ENCODE measurements around the gene ATP11C.
"Not testable (repeated sequence)": the region's sequence is repeated elsewhere in the genome, so short reads cannot be mapped to it uniquely, and the experiment has no call there.

The ATP11C gene

GRCh38 chrX:139850968-139851367 lies 81.9 kb downstream of the ATP11C start:
- no peak for DNase-seq

- DNase-seq = no peak
These were observed 88.0 kb downstream of the ATP11C start for GRCh38 chrX:139844884-139845283.

GRCh38 chrX:139844163-139844562 lies 88.7 kb downstream of the ATP11C start:
- peak; percentile 24 for DNase-seq

- no peak for DNase-seq
These were observed 90.3 kb downstream of the ATP11C start for GRCh38 chrX:139842326-139843185.

- DNase-seq = not testable (repeated sequence)
These were observed 96.5 kb downstream of the ATP11C start for GRCh38 chrX:139836335-139836734.

GRCh38 chrX:139834879-139835278 lies 98.0 kb downstream of the ATP11C start:
- no peak for DNase-seq

GRCh38 chrX:139832718-139833309 lies 100.0 kb downstream of the ATP11C start:
- no peak for DNase-seq

GRCh38 chrX:139831675-139832456 lies 101.0 kb downstream of the ATP11C start:
- no peak for DNase-seq

- no peak for DNase-seq
These were observed 101.8 kb downstream of the ATP11C start for GRCh38 chrX:139831017-139831416.

- no peak for DNase-seq
These were observed 104.0 kb downstream of the ATP11C start for GRCh38 chrX:139828830-139829229.

GRCh38 chrX:139828033-139828432 lies 104.8 kb downstream of the ATP11C start:
- DNase-seq = no peak

- DNase-seq = no peak
These were observed 106.5 kb downstream of the ATP11C start for GRCh38 chrX:139826065-139827044.

GRCh38 chrX:139825618-139826017 lies 107.2 kb downstream of the ATP11C start:
- no peak for DNase-seq

- no peak for DNase-seq
These were observed 109.0 kb downstream of the ATP11C start for GRCh38 chrX:139823806-139824205.

GRCh38 chrX:139820358-139820984 lies 112.4 kb downstream of the ATP11C start:
- no peak for DNase-seq

- DNase-seq = no peak
These were observed 116.6 kb downstream of the ATP11C start for GRCh38 chrX:139816204-139816603.

- no peak for DNase-seq
These were observed 117.1 kb downstream of the ATP11C start for GRCh38 chrX:139815771-139816170.

GRCh38 chrX:139811942-139812629 lies 120.8 kb downstream of the ATP11C start:
- DNase-seq = no peak

- DNase-seq = no peak
These were observed 128.4 kb downstream of the ATP11C start for GRCh38 chrX:139804482-139804881.

GRCh38 chrX:139803224-139803623 lies 129.6 kb downstream of the ATP11C start:
- no peak for DNase-seq

- no peak for DNase-seq
These were observed 130.8 kb downstream of the ATP11C start for GRCh38 chrX:139802048-139802447.
